K562 (cell line): ENCODE data around the gene APC. TPM values are rescaled to one million over a fixed set of nuclear protein-coding genes. Genes with fewer than 3 reads are reported as not detected.

Source experiments
- ATAC-seq: fragments of 200-7000 bp; cut with Tn5 transposase; 3 replicates; pipeline ENCODE4 v1.9.1; 2020; ENCODE audit warnings: moderate library complexity
- BruUV-seq: library from RNA; stranded (reverse); fragments of 400-500 nt; replicated peaks from 2 replicates; lab custom pipeline; 2021; lab: Mats Ljungman, UMichigan
- CTCF ChIA-PET: fragments of 300-600 bp; formaldehyde crosslinking; extraction: SDS; loops from one replicate; lab custom pipeline; 2021; ENCODE audit warnings: low intra/inter-chr PET ratio; lab: Yijun Ruan, JAX
- POLR2A ChIA-PET: fragments of 300-600, 350-650 bp; sonication (Branson Sonifier 250); formaldehyde crosslinking; extraction: SDS; loops from one replicate; lab custom pipeline; 2021; ENCODE audit warnings: antibody characterized with exemption, inconsistent platforms; lab: Yijun Ruan, JAX
- DNase-seq, 4 experiments: peaks; one replicate each; pipeline versions ENCODE4 v3.0.0 to v3.0.0-alpha.2; 2011 to 2018; ENCODE audit warnings: low spot score in 3 of 4, mixed read lengths in 3 of 4; ENCODE audit errors: extremely low read depth in 1 of 4
- FAIRE-seq: peaks from 2 replicates; lab custom pipeline; 2011; peaks lifted over from hg19 to GRCh38; lab: Jason Lieb, UNC
- H2AFZ ChIP-seq: 2 replicates; pipeline ENCODE4 v1.6.0; 2011; ENCODE audit warnings: low read depth, low read length, control low read depth, inconsistent platforms
- H3K27ac ChIP-seq: fragments of 200-600 bp; 3 replicates; pipeline ENCODE4 v1.8.0; 2011; ENCODE audit warnings: low read depth, mild to moderate bottlenecking, control low read depth, inconsistent platforms, low read length, moderate library complexity, mixed read lengths; ENCODE audit errors: extremely low read depth
- H3K27me3 ChIP-seq, 2 experiments: fragments of 300-600 bp in 1 of 2; 2 replicates in 1 of 2; 3 replicates in 1 of 2; pipeline versions ENCODE4 v1.6.0 to v1.8.0; 2011; ENCODE audit warnings: inconsistent platforms in 2 of 2, low read length in 2 of 2, mild to moderate bottlenecking in 1 of 2, mixed read lengths in 1 of 2, moderate library complexity in 1 of 2; ENCODE audit not compliant: control insufficient read depth in 2 of 2, insufficient read depth in 2 of 2
- H3K36me3 ChIP-seq: fragments of 300-600 bp; 3 replicates; pipeline ENCODE4 v1.8.0; 2011; ENCODE audit warnings: mild to moderate bottlenecking, low read length, inconsistent platforms; ENCODE audit not compliant: control insufficient read depth, insufficient read depth
- H3K4me1 ChIP-seq, 2 experiments: fragments of 200-600 bp in 1 of 2; replicated peaks in 1 of 2; 2 replicates in 1 of 2; 3 replicates in 1 of 2; pipeline versions ENCODE4 v1.5.1 to v1.8.0; 2011; ENCODE audit warnings: inconsistent platforms in 2 of 2, low read length in 2 of 2, mild to moderate bottlenecking in 1 of 2, mixed read lengths in 1 of 2, moderate library complexity in 1 of 2; ENCODE audit not compliant: control insufficient read depth in 2 of 2, insufficient read depth in 2 of 2
- H3K4me2 ChIP-seq: 2 replicates; pipeline ENCODE4 v1.6.1; 2011; ENCODE audit warnings: low read length, control low read depth, inconsistent platforms, mixed read lengths; ENCODE audit not compliant: insufficient read depth
- H3K4me3 ChIP-seq: fragments of 200-600 bp; sonication (generic), shearing (Covaris generic); 2 replicates; pipeline ENCODE4 v1.5.1; 2016; ENCODE audit warnings: control low read depth, inconsistent platforms
- H3K79me2 ChIP-seq: fragments of 200-600 bp; 3 replicates; pipeline ENCODE4 v1.8.0; 2011; ENCODE audit warnings: low read length, inconsistent platforms; ENCODE audit not compliant: control insufficient read depth, insufficient read depth
- H3K9ac ChIP-seq, 2 experiments: 2 replicates each; pipeline versions ENCODE4 v1.6.0 to v1.6.1; 2011; ENCODE audit warnings: low read depth in 2 of 2, low read length in 2 of 2, control low read depth in 1 of 2, inconsistent platforms in 1 of 2, mild to moderate bottlenecking in 1 of 2, mixed read lengths in 1 of 2; ENCODE audit not compliant: insufficient read depth in 1 of 2
- H3K9me1 ChIP-seq: one replicate; pipeline ENCODE4 v1.6.0; 2011; ENCODE audit warnings: inconsistent platforms, mild to moderate bottlenecking, low read length, moderate library complexity; ENCODE audit not compliant: control insufficient read depth, insufficient read depth
- H3K9me3 ChIP-seq: replicated peaks from 2 replicates; pipeline ENCODE4 v1.5.1; 2011; ENCODE audit warnings: low read depth, low read length, inconsistent platforms; ENCODE audit not compliant: control insufficient read depth, insufficient read depth
- H4K20me1 ChIP-seq: replicated peaks from 2 replicates; pipeline ENCODE4 v1.6.1; 2011; ENCODE audit warnings: low read length, inconsistent platforms, mixed read lengths; ENCODE audit not compliant: control insufficient read depth, insufficient read depth
- CCNT2 ChIP-seq: IDR thresholded peaks from 2 replicates; pipeline ENCODE4 v1.6.1; 2011; ENCODE audit warnings: borderline replicate concordance, low read depth, mild to moderate bottlenecking, moderate library complexity, mixed read lengths, low read length; ENCODE audit not compliant: insufficient read length; ENCODE audit errors: extremely low read depth
- DACH1 ChIP-seq: fragments of 450-650 bp; IDR thresholded peaks from 2 replicates; pipeline ENCODE4 v1.6.1; 2018; ENCODE audit not compliant: partially characterized antibody
- ETV1 ChIP-seq: fragments of 450-650 bp; conservative IDR thresholded peaks from 2 replicates; pipeline ENCODE4 v1.6.1; 2016; ENCODE audit warnings: missing genetic modification characterization, control low read depth, low read depth, missing compliant biosample characterization
- EZH2 ChIP-seq: IDR thresholded peaks from 2 replicates; pipeline ENCODE4 v1.6.1; 2012; ENCODE audit warnings: low read depth, mild to moderate bottlenecking, inconsistent platforms, low read length, borderline replicate concordance
- LEF1 ChIP-seq: fragments of 450-650 bp; IDR thresholded peaks from 2 replicates; pipeline ENCODE4 v1.6.1; 2016; ENCODE audit warnings: mild to moderate bottlenecking
- RBM17 ChIP-seq: fragments of 200-400 bp; formaldehyde crosslinking; IDR thresholded peaks from 2 replicates; pipeline ENCODE4 v1.6.1; 2017; ENCODE audit warnings: low read depth, mild to moderate bottlenecking, low read length, borderline replicate concordance
- ZBTB12 ChIP-seq: fragments of 250-450 bp; sonication (Bioruptor Pico); IDR thresholded peaks from 2 replicates; pipeline ENCODE4 v1.4.0; 2020
- ZNF408 ChIP-seq: fragments of 250-450 bp; sonication (Bioruptor Pico); IDR thresholded peaks from 2 replicates; pipeline ENCODE4 v1.4.0; 2020; ENCODE audit warnings: low read depth, mild to moderate bottlenecking, moderate library complexity
- WGBS: fragments of 100-300 bp; shearing (Covaris generic); methylation state at CpG from one replicate; pipeline ENCODE4 v1.1.6; 2016; ENCODE audit warnings: low coverage, mixed read lengths; ENCODE audit not compliant: insufficient coverage; ENCODE audit errors: missing lambda C conversion rate; 5-methylcytosine and 5-hydroxymethylcytosine counted together
- in situ Hi-C: fragments of 300-500 bp; cut with MboI; formaldehyde crosslinking; loops from 4 replicates; pipeline ENCODE4 v1.15.0; 2018; ENCODE audit warnings: inconsistent platforms, mixed read lengths
- intact Hi-C: fragments of 100-400 bp; cut with micrococcal nuclease; formaldehyde crosslinking; loops from 2 replicates; pipeline ENCODE4 v1.14.2; 2022
- polyA plus RNA-seq, 8 experiments: library from polyadenylated mRNA; depleted of rRNA in 4 of 8; stranded (reverse) in 5 of 8; unstranded in 3 of 8; fragments of >200 nt; fragmentation: Nextera tagmentation in 2 of 8; fragmentation: Illumina TruSeq in 1 of 8; extraction: Ambion mirVana in 2 of 8; extraction: Trizol in 1 of 8; gene quantifications; 2 replicates each; pipeline versions ENCODE4 v1.2.1 to v1.2.3, GENCODE V29; 2011 to 2014; ENCODE audit warnings: inconsistent platforms in 1 of 8, missing spikeins in 1 of 8
- total RNA-seq, 7 experiments: library from RNA; depleted of rRNA in 6 of 7; stranded (reverse); fragments of >200 nt in 6 of 7; fragmentation: Illumina TruSeq in 2 of 7; extraction: Trizol in 2 of 7; gene quantifications; 2 replicates each; pipeline versions ENCODE4 v1.2.1 to v1.2.3, GENCODE V29; 2011 to 2021; ENCODE audit warnings: low replicate concordance in 1 of 7
- TF ChIP-seq, protein P1 (sequence below): fragments of 250-450 bp; sonication (Bioruptor Pico); IDR thresholded peaks from 2 replicates; pipeline ENCODE4 v1.5.0; 2021
- TF ChIP-seq, protein P2 (sequence below), 2 experiments: fragments of 450-650 bp in 1 of 2; sonication (generic) in 1 of 2; formaldehyde crosslinking in 1 of 2; IDR thresholded peaks; 2 replicates each; pipeline versions ENCODE4 v1.7.1 to v1.9.0; 2016 to 2022; ENCODE audit warnings: inconsistent platforms in 1 of 2, mild to moderate bottlenecking in 1 of 2, missing genetic modification reagents in 1 of 2

Gene APC
- total and polyA plus RNA-seq, 9 of the 15 experiments (the other 6 are each of a cell fraction or from before 2014, with no cell fraction given), result 5.7 to 29.5 (median 15.4) TPM

DNA sequence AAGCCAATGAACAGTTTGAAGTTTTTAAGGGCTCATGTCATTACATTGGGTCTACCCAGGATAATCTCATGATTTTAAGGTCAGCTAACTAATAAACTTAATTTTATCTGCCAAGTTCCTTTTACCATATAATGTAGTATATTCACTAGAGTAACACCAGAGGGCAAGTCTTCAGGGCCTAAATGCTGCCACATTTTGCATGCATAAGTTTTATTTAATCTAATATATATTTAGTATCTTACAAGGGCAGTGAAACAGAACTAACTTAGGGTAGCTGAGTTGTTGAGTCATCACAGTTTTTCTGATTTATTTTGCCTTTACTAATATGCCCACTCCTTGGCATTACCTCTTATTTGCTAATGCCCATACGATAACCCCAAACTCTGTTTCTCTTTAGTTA is 8.1 kb upstream of the APC start:
- in situ Hi-C loops, result no loop called here
- no peak overlapping the region for H3K4me3 ChIP-seq
- no peak overlapping the region for H3K4me2 ChIP-seq
- ChIA-PET POLR2A (interaction anchor here (1.3 to 4.1 kb wide), 2 partner anchors 8 to 18 kb away, joined by 4 to 14 read pairs; partner anchors contain the start of gene APC), CTCF (interaction anchor here (0.6 kb wide), 1 partner anchor 239 kb away, joined by 3 read pairs; no protein-coding TSS in a partner anchor)
- H4K20me1 ChIP-seq, result no peaks in the 10 kb centered on the region
- no peak for DNase-seq
- H3K9me1 ChIP-seq, result no peaks in the 10 kb centered on the region
- no peak overlapping the region for H3K9ac ChIP-seq
- ATAC-seq, result no peak
- H2AFZ ChIP-seq, result no peak overlapping the region
- H3K79me2 ChIP-seq, result peaks cover 3% of the 10 kb centered on the region; the same call in 1 of the 3 replicates
- H3K4me1 ChIP-seq, result peaks cover 0 to 8% of the 10 kb centered on the region in 2 experiments; a peak in 3 of 5 replicates
- no peak overlapping the region for H3K27ac ChIP-seq
- FAIRE-seq, result no peak
- intact Hi-C loops, result no loop called here
- no peaks in the 10 kb centered on the region for H3K9me3 ChIP-seq
- 67% methylated on average over 1 of the region's 1 CpG for WGBS
- H3K36me3 ChIP-seq, result no peaks in the 10 kb centered on the region
- H3K27me3 ChIP-seq, result no peaks in the 10 kb centered on the region
- no TSS peak for BruUV-seq
- TF ChIP-seq, protein P1, sequence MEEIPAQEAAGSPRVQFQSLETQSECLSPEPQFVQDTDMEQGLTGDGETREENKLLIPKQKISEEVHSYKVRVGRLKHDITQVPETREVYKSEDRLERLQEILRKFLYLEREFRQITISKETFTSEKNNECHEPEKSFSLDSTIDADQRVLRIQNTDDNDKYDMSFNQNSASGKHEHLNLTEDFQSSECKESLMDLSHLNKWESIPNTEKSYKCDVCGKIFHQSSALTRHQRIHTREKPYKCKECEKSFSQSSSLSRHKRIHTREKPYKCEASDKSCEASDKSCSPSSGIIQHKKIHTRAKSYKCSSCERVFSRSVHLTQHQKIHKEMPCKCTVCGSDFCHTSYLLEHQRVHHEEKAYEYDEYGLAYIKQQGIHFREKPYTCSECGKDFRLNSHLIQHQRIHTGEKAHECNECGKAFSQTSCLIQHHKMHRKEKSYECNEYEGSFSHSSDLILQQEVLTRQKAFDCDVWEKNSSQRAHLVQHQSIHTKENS (CRISPR knock-in tag), result no peak
- TF ChIP-seq CCNT2 (no peak), RBM17 (no peak), EZH2 (no peak), ZBTB12 (no peak), DACH1 (no peak), ZNF408 (CRISPR knock-in tag) (no peak), LEF1 (no peak), ETV1 (tag) (no peak)
- TF ChIP-seq, protein P2, sequence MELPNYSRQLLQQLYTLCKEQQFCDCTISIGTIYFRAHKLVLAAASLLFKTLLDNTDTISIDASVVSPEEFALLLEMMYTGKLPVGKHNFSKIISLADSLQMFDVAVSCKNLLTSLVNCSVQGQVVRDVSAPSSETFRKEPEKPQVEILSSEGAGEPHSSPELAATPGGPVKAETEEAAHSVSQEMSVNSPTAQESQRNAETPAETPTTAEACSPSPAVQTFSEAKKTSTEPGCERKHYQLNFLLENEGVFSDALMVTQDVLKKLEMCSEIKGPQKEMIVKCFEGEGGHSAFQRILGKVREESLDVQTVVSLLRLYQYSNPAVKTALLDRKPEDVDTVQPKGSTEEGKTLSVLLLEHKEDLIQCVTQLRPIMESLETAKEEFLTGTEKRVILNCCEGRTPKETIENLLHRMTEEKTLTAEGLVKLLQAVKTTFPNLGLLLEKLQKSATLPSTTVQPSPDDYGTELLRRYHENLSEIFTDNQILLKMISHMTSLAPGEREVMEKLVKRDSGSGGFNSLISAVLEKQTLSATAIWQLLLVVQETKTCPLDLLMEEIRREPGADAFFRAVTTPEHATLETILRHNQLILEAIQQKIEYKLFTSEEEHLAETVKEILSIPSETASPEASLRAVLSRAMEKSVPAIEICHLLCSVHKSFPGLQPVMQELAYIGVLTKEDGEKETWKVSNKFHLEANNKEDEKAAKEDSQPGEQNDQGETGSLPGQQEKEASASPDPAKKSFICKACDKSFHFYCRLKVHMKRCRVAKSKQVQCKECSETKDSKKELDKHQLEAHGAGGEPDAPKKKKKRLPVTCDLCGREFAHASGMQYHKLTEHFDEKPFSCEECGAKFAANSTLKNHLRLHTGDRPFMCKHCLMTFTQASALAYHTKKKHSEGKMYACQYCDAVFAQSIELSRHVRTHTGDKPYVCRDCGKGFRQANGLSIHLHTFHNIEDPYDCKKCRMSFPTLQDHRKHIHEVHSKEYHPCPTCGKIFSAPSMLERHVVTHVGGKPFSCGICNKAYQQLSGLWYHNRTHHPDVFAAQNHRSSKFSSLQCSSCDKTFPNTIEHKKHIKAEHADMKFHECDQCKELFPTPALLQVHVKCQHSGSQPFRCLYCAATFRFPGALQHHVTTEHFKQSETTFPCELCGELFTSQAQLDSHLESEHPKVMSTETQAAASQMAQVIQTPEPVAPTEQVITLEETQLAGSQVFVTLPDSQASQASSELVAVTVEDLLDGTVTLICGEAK (IDR thresholded peaks at IDR 0.05), result no peak
- TF ChIP-seq, protein P2 (CRISPR knock-in tag; IDR thresholded peaks at IDR 0.05), result no peak
